HUES64 (cell line): ENCODE data around the gene MORF4L2.

Source experiments
- H3K27ac ChIP-seq: 2 replicates; pipeline ENCODE4 v1.7.0; 2013; ENCODE audit warnings: low read depth, low read length, inconsistent platforms
- H3K27me3 ChIP-seq: 2 replicates; pipeline ENCODE4 v1.6.1; 2013; ENCODE audit warnings: mild to moderate bottlenecking, low read length; ENCODE audit not compliant: insufficient read depth
- H3K36me3 ChIP-seq: 2 replicates; pipeline ENCODE4 v1.6.1; 2013; ENCODE audit warnings: mild to moderate bottlenecking, low read length; ENCODE audit not compliant: insufficient read depth
- H3K4me1 ChIP-seq: 2 replicates; pipeline ENCODE4 v1.6.1; 2013; ENCODE audit warnings: mild to moderate bottlenecking, low read length, moderate library complexity; ENCODE audit not compliant: insufficient read depth
- H3K4me3 ChIP-seq: 2 replicates; pipeline ENCODE4 v1.5.1; 2013; ENCODE audit warnings: mild to moderate bottlenecking, low read length, moderate library complexity
- H3K9ac ChIP-seq: 2 replicates; pipeline ENCODE4 v1.6.1; 2013; ENCODE audit warnings: mild to moderate bottlenecking, low read depth, low read length
- H3K9me3 ChIP-seq: 2 replicates; pipeline ENCODE4 v1.6.1; 2013; ENCODE audit warnings: low read depth, low read length; ENCODE audit not compliant: insufficient read depth
- WGBS: fragments of 150-250, 120-280 bp; methylation state at CpG from one replicate; pipeline ENCODE4 v1.1.7; 2013; ENCODE audit warnings: missing lambda C conversion rate; 5-methylcytosine and 5-hydroxymethylcytosine counted together

Gene MORF4L2

DNA sequence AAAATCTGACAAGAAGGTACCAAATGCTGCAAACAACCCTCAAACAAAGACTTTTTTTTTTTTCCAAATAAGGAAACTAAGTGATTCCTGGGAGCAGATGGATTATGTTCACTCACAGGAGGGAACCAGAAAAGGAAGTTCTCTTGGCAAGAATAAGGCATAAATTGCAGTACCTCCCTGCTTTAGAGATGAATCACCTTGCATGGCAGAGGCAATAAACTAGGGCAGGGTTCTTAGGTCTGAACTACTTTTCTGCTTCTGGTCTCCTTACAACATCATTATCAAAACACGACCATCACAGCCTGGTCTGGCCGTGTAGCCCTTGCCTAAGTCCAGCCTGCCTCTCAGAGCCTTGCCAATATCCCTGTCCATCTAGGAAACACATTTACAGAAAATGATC is 30.5 kb upstream of the MORF4L2 start:
- Histone ChIP-seq H3K9ac (no peak overlapping the region), H3K4me1 (no peaks in the 10 kb centered on the region; the same call in 1 of the 2 replicates), H3K9me3 (no peaks in the 10 kb centered on the region), H3K27ac (no peak overlapping the region), H3K4me3 (no peak overlapping the region), H3K36me3 (no peaks in the 10 kb centered on the region), H3K27me3 (no peaks in the 10 kb centered on the region)
- WGBS = 90% methylated on average over 2 of the region's 2 CpGs

DNA sequence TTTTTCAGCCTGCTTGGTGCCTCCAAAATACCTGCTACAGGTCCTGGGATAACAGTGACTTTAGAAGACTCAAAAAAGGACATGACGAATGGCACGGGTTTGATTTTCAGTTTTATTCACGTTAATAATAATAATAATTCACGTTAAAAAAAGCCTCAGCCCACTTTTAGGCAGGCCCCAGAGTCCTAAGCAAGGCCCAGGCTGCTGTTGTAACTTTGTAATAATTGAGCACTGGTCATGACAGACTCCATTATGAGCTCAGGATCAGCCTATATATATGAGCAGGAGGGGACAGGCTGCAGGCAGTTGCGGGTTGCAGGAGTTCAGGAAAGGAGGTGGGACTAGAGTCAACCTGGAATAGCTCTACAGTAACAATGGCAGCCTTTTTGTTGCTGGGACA is 24.1 kb upstream of the MORF4L2 start, which contains the start of gene TMEM31:
Gene TMEM31, plus strand, starts transcription at position 301 of the 400 bp plus-strand sequence. CDS start 1,350 bp downstream, outside the sequence.
- WGBS = 98% methylated on average over 5 of the region's 5 CpGs
- H3K9me3 ChIP-seq = no peaks in the 10 kb centered on the region
- no peaks in the 10 kb centered on the region for H3K36me3 ChIP-seq
- no peaks in the 10 kb centered on the region for H3K27me3 ChIP-seq
- no peaks in the 10 kb centered on the region; the same call in 1 of the 2 replicates for H3K4me1 ChIP-seq
- no peak within 1 kb of the TSS for H3K27ac ChIP-seq
- H3K4me3 ChIP-seq = no peak within 1 kb of the TSS
- H3K9ac ChIP-seq = no peak within 1 kb of the TSS

DNA sequence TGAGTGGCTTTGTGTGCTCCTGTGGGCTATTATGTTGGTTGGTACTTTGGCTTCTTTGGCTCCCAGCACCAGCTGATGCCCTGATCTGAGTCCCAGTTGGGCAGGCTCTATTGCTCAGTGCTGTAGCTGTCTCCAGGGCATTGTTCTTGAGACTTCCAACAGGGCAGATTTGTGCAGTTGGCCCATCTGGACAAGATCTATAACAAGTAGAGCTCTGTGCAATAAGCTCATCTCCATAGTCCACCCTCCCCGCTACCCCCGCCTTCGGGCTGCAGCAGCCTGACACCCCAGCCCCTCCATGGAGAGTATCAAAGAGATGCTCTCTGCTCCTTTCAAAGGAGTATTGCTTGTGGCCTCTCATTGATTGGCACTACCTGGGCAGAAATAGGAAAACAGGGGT is 18.4 kb upstream of the MORF4L2 start:
- Histone ChIP-seq H3K36me3 (no peaks in the 10 kb centered on the region), H3K4me3 (no peak overlapping the region), H3K27ac (no peak overlapping the region), H3K9ac (no peak overlapping the region), H3K9me3 (no peaks in the 10 kb centered on the region), H3K27me3 (no peaks in the 10 kb centered on the region), H3K4me1 (no peaks in the 10 kb centered on the region)
- WGBS = 92% methylated on average over 3 of the region's 3 CpGs

DNA sequence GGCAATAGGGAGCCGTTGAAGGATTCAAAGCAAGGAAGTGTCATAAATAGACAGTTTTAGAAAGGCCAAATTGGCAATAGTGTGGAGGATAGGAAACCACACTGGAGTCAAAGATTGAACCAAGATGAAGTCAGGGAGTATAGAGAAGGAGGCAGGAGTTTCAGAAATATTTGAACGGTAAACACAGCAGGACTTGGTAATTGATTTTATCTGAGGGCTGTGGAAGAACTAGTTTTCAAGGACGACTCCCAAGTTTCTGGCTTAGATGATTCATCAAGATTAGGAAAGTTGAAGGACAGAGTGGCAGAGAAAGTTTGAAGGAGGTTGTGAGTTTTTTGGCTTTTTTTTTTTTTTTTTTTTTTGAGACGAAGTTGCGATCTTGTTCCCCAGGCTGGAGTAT is 12.7 kb upstream of the MORF4L2 start:
- 93% methylated on average over 5 of the region's 5 CpGs for WGBS
- no peak overlapping the region for H3K4me3 ChIP-seq
- H3K4me1 ChIP-seq = peaks cover 6% of the 10 kb centered on the region; the same call in 1 of the 2 replicates
- H3K36me3 ChIP-seq = no peaks in the 10 kb centered on the region
- H3K9ac ChIP-seq = no peak overlapping the region
- H3K27ac ChIP-seq = no peak overlapping the region
- H3K9me3 ChIP-seq = no peaks in the 10 kb centered on the region
- H3K27me3 ChIP-seq = no peaks in the 10 kb centered on the region

DNA sequence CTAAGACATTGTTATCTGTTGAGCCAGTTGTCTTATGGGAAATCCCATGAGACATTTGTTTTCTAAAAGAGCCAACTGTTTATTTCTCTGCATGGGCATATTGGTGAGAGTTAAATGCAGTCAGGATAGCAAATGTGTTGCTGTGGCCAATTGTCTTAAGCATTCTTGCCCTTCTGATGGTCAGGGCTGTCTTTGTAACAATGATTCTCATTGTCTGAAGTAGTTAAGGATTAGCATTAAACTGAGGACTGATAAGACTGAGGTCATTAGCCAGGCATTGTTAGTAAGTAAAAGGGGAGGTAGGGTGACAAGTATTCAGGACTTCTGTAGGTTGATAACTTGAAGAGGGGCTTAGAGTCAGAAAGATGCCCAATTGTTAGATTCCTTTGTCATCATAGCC is 11.2 kb upstream of the MORF4L2 start:
- Histone ChIP-seq H3K9me3 (no peaks in the 10 kb centered on the region), H3K36me3 (no peaks in the 10 kb centered on the region), H3K27me3 (no peaks in the 10 kb centered on the region), H3K4me1 (peaks cover 6% of the 10 kb centered on the region; the same call in 1 of the 2 replicates), H3K27ac (peak overlapping the region; percentile 68; the same call in 1 of the 2 replicates), H3K9ac (no peak overlapping the region), H3K4me3 (no peak overlapping the region)

DNA sequence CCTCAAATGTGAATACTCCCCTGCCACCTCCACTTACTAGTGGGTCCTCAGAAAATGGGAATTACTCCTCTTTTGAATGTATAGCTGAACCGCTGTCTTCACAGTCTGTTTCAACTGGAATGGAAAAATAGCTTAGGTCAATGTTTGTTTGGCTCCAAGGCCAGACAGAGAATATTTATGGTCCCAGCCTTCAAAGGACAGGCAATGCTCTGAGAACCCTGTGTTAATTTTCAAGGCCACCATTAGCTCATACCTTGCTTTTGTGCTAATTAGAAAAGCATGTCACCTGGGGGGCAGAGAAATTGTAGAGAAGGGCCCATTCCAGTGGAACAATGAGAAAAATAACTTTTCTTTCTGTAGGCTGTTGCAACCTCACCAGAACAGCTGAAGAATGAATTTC is 4.6 kb upstream of the MORF4L2 start:
- no peak overlapping the region for H3K9ac ChIP-seq
- no peaks in the 10 kb centered on the region for H3K9me3 ChIP-seq
- no peaks in the 10 kb centered on the region for H3K27me3 ChIP-seq
- no peaks in the 10 kb centered on the region for H3K36me3 ChIP-seq
- no peaks in the 10 kb centered on the region for H3K4me1 ChIP-seq
- no peak overlapping the region for H3K4me3 ChIP-seq
- no peak overlapping the region for H3K27ac ChIP-seq
- WGBS = 81% methylated on average over 1 of the region's 1 CpG

DNA sequence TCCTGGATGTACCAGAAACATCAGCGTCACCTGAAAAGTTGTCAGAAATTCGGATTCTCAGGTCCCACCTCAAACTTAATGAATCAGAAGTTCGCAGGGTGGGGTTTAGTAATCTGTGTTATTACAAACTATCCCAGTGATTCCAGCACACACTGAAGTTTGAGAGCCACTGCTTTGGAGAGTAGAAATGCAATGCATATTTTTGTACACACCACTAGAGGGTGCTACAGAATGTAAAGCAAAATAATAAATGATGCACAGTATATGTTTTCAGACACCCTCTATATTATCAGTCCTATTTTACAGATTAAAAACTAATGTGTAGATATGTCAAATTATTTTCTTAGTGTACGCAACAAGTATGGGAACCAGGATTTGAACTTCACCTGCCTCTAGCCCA is 2.4 kb upstream of the MORF4L2 start:
- 28% methylated on average over 2 of the region's 4 CpGs for WGBS

DNA sequence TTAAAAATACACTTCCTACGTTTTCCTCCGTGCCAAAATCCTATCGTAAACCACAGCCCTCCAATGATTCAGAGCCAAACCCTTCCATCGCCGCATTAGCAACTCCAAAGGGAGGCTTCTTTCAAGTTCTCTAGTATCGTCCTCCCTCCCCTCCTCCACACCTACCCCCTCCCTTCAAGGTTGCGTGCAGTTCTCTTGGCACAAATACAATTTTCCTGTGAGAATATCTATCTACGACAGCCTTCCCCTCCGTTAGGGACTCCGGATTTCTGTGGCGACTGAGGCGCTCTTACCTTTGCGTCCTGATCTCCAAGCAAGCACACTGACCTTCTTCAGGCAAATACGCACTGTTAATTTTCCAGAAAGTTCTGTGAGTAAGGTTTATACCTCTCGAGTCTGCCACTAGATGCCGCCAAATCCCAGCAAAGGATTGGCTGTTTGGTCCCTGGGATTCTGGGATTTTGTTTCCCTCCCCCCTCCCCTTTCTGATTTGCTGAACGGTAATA is 1.2 kb upstream of the MORF4L2 start:
- no peaks in the 10 kb centered on the region; the same call in 1 of the 2 replicates for H3K4me1 ChIP-seq
- H3K9me3 ChIP-seq = no peaks in the 10 kb centered on the region
- peak overlapping the region; percentile 91 for H3K9ac ChIP-seq
- H3K27me3 ChIP-seq = no peaks in the 10 kb centered on the region
- peaks cover 24% of the 10 kb centered on the region for H3K36me3 ChIP-seq
- peak overlapping the region; percentile 99 for H3K27ac ChIP-seq
- under 1% methylated on average over 16 of the region's 17 CpGs for WGBS
- H3K4me3 ChIP-seq = peak overlapping the region; percentile 97

More for the DNA sequence above, 2.4 kb upstream of the MORF4L2 start:
- H3K4me3 ChIP-seq = no peak overlapping the region
- no peaks in the 10 kb centered on the region for H3K9me3 ChIP-seq
- H3K4me1 ChIP-seq = no peaks in the 10 kb centered on the region; the same call in 1 of the 2 replicates
- H3K27me3 ChIP-seq = no peaks in the 10 kb centered on the region
- no peak overlapping the region for H3K27ac ChIP-seq
- H3K36me3 ChIP-seq = peaks cover 14% of the 10 kb centered on the region
- H3K9ac ChIP-seq = no peak overlapping the region

DNA sequence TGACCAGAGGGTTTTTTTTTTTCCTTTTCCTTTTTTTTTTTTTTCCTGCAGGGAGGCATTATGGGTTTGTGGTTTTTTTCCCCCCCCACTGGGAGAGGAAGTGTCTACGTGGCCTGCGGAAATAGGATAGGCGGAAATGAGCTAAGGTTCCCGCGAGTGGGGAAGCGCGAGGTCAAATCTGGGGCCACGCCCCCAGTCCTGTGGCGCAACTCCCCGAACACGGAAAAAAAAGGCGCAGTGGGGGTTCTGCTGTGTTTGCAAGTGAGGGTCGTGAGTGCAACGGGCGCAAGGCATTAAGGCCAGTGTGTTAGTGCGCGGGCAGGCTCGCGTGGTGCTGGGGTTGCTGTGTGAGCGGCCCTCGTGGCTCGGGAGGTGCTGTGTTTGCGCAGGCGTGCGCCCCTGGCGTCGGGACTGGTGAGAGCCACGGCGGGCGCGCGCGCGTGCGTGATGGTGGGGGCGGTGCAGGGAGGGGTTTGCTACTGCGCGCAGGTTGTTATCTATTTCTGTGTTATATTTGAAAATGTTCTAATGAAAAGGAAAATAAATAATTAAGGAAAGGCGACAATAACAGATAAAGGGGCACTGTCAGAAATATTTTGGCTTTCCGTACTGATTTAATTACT is 685 bp upstream of the MORF4L2 start:
- H3K27ac ChIP-seq = peak overlapping the region; percentile 99
- peak overlapping the region; percentile 97 for H3K4me3 ChIP-seq
- H3K9me3 ChIP-seq = no peaks in the 10 kb centered on the region
- under 1% methylated on average over 40 of the region's 40 CpGs for WGBS
- H3K36me3 ChIP-seq = peaks cover 30% of the 10 kb centered on the region
- peak overlapping the region; percentile 91 for H3K9ac ChIP-seq
- no peaks in the 10 kb centered on the region; the same call in 1 of the 2 replicates for H3K4me1 ChIP-seq
- H3K27me3 ChIP-seq = no peaks in the 10 kb centered on the region

DNA sequence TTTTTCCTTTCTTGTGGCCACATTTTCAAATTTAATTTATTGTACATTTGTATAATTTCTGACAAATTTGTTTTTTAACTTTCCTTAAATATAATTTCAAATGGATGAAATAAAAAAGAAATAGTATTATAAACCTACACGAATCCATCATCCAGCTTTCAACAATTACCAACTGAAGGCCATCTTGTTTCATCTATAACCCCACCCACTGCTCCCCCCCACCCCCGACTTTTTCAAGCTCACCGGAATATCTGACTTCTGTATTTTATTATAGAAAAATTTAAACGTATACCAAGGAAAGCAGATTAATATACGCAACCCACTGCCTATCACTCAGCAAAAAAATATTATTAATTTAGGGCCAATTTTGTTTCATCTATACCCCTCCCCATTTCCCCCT is 1.1 kb downstream of the MORF4L2 start:
- Histone ChIP-seq H3K9ac (peak overlapping the region; percentile 94), H3K27me3 (no peaks in the 10 kb centered on the region), H3K36me3 (peaks cover 48% of the 10 kb centered on the region), H3K4me3 (peak overlapping the region; percentile 97), H3K4me1 (no peaks in the 10 kb centered on the region; the same call in 1 of the 2 replicates), H3K27ac (peak overlapping the region; percentile 58), H3K9me3 (no peaks in the 10 kb centered on the region)
- WGBS = no CpG with 5 or more reads among the region's 5 CpGs

DNA sequence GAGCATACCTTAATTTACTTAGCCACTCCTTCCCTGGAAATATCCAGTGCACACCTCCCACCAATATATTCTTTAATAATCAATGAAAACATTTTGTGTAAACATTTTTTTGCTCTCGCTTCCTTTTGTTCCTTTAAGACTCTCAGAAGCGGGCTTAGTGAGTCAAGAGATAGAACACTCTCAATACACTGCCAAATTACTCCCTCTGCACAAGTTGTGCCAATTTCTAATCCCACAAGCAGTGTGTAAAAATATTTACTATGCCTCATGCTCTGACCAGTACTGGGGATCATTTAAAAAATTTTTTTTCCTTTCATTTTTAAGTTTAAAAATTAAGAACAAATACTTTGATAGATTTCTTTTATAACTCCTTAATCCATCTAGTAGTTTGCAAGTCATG is 5.1 kb downstream of the MORF4L2 start:
- Histone ChIP-seq H3K9ac (no peak overlapping the region), H3K4me1 (no peaks in the 10 kb centered on the region; the same call in 1 of the 2 replicates), H3K27ac (no peak overlapping the region), H3K36me3 (peaks cover 86% of the 10 kb centered on the region), H3K9me3 (no peaks in the 10 kb centered on the region), H3K27me3 (no peaks in the 10 kb centered on the region), H3K4me3 (no peak overlapping the region)
- WGBS = 100% methylated on average over 2 of the region's 2 CpGs
